Adrenal gland (tissue), 5 donors: ENCODE measurements around the gene SYNE4.

Source experiments
- CTCF ChIP-seq, 6 experiments: fragments of 450-650 bp in 4 of 6; fragments of 200-600 bp in 2 of 6; sonication (generic) in 1 of 6; IDR thresholded peaks; 1 replicate in 5 of 6; 2 replicates in 1 of 6; pipeline versions ENCODE4 v1.5.1 to v1.8.0; 2016 to 2021; ENCODE audit warnings: antibody characterized with exemption in 6 of 6, mild to moderate bottlenecking in 2 of 6, moderate library complexity in 1 of 6
- POLR2A ChIP-seq, 2 donors: fragments of 450-650 bp; IDR thresholded peaks; one replicate each; pipeline ENCODE4 v1.6.1; 2017; ENCODE audit warnings: antibody characterized with exemption in 2 of 2, mild to moderate bottlenecking in 2 of 2, moderate library complexity in 1 of 2
- donor health status: DM: no; HTN: no; CAD: no.

GRCh38 chr19:35966771-35967170 is 41.8 kb downstream of the SYNE4 start:
- TF ChIP-seq CTCF (IDR thresholded peaks at IDR 0.05) (no peak), POLR2A (IDR thresholded peaks at IDR 0.05) (no peak)
